Measurements from ENCODE around the gene ARL2BP. TPM values are rescaled to one million over a fixed set of nuclear protein-coding genes. Genes with fewer than 3 reads are reported as not detected.

ARL2BP gene
- total and polyA plus RNA-seq, 2 of the 13 experiments (the other 11 are each of a cell fraction or from before 2014, with no cell fraction given): 64.3 to 67.6 TPM

GRCh38 chr16:57284209-57284951 is 39.3 kb downstream of the ARL2BP start, which contains the start of gene PLLP (continued):
- TF ChIP-seq ZNF281 (CRISPR knock-in tag; IDR thresholded peaks at IDR 0.05; ENCODE audit: borderline replicate concordance) (no peak), ZNF263 (CRISPR knock-in tag; IDR thresholded peaks at IDR 0.05) (peak; percentile 81), MATR3 (CRISPR knock-in tag; IDR thresholded peaks at IDR 0.05) (no peak), IRF2 (CRISPR knock-in tag; IDR thresholded peaks at IDR 0.05) (peak; percentile 17; the same call in 1 of the 2 replicates), ZNF800 (CRISPR knock-in tag; IDR thresholded peaks at IDR 0.05) (peak; percentile 98), ZNF451 (CRISPR knock-in tag; IDR thresholded peaks at IDR 0.05) (peak; percentile 99), MED13 (CRISPR knock-in tag; IDR thresholded peaks at IDR 0.05) (peak; percentile 82; the same call in 1 of the 2 replicates), IKZF4 (CRISPR knock-in tag; IDR thresholded peaks at IDR 0.05; ENCODE audit: borderline replicate concordance, low read depth, not compliant biosample characterization) (peak; percentile 96), MAX (IDR thresholded peaks at IDR 0.05) (peak; percentile 98), JUNB (CRISPR knock-in tag; IDR thresholded peaks at IDR 0.05; ENCODE audit: borderline replicate concordance) (peak; percentile 66; the same call in 1 of the 2 replicates), MEIS1 (CRISPR knock-in tag; IDR thresholded peaks at IDR 0.05; ENCODE audit: borderline replicate concordance) (peak; percentile 78; the same call in 1 of the 2 replicates), ZNF33B (CRISPR knock-in tag; IDR thresholded peaks at IDR 0.05) (peak; percentile 99), TOE1 (CRISPR knock-in tag; IDR thresholded peaks at IDR 0.05) (peak; percentile 91; the same call in 1 of the 2 replicates), ISX (CRISPR knock-in tag; conservative IDR thresholded peaks at IDR 0.05) (peak; percentile 98), PLRG1 (conservative IDR thresholded peaks at IDR 0.05) (no peak), MLX (CRISPR knock-in tag; IDR thresholded peaks at IDR 0.05) (peak; percentile 49; the same call in 1 of the 2 replicates), BCL6 (CRISPR knock-in tag; IDR thresholded peaks at IDR 0.05) (peak; percentile 50), ATF6 (CRISPR knock-in tag; conservative IDR thresholded peaks at IDR 0.05) (0 out of 2 replicates have a peak, but pooled peaks have one; percentile 60), BATF2 (CRISPR knock-in tag; IDR thresholded peaks at IDR 0.05) (peak; percentile 87), ZFX (CRISPR knock-in tag; IDR thresholded peaks at IDR 0.05; ENCODE audit: low read depth) (peak; percentile 65)
